GM21360 (cell line): ENCODE measurements around the gene APOC1.
"Not testable (repeated sequence)": the region's sequence is repeated elsewhere in the genome, so short reads cannot be mapped to it uniquely, and the experiment has no call there.

Source experiments
- ATAC-seq: cut with Tn5 transposase; IDR thresholded peaks from one replicate; pipeline ENCODE4 v1.9.1; 2021; ENCODE audit warnings: mild to moderate bottlenecking, moderate library complexity; ENCODE audit not compliant: unreplicated experiment

Gene APOC1

DNA sequence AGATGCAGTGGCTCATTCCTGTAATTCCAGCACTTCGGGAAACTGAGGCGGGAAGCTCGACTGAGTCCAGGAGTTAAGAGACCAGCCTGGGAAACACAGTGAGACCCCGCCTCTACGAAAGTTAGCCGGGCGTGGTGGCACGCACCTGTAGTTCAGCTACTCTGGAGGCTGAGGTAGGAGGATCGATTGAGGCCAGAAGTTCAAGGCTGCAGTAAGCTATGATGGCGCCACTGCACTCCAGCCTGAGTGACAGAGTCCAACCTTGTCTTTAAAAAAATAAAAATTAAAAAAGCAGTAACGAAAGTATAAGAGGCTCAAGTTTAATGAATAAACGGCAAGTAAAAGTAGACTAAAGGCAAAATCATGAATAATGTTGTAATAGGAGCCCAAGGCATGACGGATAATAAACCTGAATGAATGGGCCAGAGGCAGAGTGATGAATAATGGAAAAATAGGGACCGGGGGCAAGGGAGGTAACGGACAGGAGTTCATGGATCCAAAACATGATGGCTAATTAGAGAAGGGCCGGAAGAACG is 24.5 kb upstream of the APOC1 start:
- no peak for ATAC-seq

- ATAC-seq = peak; percentile 73
These were observed 23.9 kb upstream of the APOC1 start for GRCh38 chr19:44890366-44891015.

DNA sequence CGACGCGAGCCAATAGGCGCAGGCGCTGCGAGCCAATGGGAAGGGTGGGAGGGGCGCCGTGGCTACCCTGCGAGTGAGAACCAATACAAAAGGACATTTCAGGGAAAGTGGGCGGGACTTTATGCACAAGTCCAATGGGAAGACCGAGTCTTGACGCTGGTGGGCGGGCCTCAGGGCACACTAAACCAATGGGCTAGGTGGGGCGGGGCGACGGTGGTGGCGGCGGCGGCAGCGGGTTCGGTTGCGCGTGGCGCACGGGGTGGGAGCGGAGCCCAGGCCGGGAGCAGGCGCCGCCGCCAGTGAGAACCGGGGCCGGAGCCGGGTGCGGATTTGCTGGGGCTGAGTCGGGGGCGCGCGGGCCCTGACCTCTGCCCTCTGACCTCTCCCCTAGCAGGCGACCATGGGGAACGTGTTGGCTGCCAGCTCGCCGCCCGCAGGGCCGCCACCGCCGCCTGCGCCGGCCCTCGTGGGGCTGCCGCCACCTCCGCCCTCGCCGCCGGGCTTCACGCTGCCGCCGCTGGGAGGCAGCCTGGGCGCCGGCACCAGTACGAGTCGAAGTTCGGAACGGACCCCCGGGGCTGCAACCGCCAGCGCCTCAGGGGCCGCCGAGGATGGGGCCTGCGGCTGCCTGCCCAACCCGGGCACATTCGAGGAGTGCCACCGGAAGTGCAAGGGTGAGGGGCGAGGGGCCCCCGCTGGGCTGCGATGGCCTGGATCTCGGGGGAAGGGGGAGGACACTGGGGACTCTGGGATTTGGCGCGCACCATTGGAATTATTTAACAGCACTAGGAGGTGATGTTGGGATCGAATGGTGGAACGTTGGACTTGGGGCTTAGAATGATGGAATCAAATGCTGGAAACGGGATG is 23.2 kb upstream of the APOC1 start, which contains the start of gene TOMM40:
Gene TOMM40, plus strand, starts transcription at position 239 of the 867 bp plus-strand sequence. Its CDS starts 162 bp downstream, at position 401.
- ATAC-seq = no peak

DNA sequence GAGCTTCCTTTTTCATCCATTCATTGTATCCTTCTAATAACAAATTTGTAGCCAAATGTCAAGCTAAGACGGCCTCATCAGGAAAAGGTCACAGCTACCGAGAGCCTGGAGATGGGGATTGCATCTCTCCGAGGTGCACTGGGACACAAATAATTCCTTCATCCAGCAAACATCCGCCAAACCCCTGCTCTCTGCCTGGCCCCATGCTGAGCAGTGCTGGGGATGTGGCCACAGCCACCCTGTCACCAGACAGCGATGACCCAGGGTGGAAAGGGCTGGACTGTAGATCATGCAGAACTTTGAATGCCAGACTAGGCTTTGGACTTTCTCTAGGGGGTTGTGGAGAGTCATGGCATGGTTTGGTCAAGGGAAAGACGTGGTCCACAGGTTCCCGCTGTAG is 21.5 kb upstream of the APOC1 start:
- ATAC-seq = no peak

DNA sequence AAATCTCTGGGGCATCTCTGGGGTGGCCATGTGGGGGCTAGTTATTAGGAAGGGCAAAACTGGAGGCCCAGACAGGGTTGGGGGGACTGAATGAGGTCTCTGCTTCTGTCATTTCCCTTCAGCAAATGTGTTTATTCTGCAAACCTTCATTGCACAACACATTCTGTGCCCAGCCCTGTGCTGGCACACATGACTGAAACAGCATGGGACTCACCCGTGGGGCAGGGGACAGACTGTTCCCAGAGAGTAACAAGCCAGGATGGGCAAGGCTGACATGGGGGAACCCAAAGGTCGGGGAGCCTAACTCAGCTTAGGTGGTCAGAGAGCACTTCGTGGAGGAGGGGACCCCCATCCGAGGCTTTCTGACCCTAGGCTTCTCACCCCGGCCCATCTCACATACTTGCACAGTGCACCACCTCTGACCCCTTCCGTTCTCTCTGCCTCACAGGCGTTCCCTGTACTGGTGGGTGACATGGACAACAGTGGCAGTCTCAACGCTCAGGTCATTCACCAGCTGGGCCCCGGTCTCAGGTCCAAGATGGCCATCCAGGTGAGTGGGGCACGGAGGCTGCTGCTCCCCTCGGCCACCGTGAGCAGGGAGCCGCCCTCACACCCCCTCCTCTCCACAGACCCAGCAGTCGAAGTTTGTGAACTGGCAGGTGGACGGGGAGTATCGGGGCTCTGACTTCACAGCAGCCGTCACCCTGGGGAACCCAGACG is 20.9 kb upstream of the APOC1 start:
- no peak for ATAC-seq

- ATAC-seq = no peak
These were observed 20.4 kb upstream of the APOC1 start for GRCh38 chr19:44894052-44894400.

DNA sequence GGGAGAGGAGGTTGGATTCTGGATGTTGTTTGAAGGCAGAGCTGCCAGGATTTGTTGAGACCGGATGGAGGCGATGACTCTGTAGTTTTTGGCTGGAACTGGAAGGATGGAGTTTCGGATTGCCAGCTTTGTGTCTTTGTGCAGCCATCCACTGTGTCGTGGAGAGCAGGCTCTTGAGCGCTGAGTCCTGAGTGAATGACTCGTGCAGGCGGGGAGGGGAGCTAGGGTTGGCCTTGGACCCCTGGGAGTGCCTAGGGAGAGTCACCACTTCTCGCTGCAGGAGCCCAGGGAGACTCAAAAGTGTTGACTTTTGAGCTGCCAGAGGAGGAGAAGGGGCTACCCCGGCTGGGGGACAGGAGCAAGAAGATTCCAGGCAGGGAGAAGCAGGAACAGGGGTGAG is 19.5 kb upstream of the APOC1 start:
- no peak for ATAC-seq

GRCh38 chr19:44897835-44898234 is 16.6 kb upstream of the APOC1 start:
- ATAC-seq = no peak

DNA sequence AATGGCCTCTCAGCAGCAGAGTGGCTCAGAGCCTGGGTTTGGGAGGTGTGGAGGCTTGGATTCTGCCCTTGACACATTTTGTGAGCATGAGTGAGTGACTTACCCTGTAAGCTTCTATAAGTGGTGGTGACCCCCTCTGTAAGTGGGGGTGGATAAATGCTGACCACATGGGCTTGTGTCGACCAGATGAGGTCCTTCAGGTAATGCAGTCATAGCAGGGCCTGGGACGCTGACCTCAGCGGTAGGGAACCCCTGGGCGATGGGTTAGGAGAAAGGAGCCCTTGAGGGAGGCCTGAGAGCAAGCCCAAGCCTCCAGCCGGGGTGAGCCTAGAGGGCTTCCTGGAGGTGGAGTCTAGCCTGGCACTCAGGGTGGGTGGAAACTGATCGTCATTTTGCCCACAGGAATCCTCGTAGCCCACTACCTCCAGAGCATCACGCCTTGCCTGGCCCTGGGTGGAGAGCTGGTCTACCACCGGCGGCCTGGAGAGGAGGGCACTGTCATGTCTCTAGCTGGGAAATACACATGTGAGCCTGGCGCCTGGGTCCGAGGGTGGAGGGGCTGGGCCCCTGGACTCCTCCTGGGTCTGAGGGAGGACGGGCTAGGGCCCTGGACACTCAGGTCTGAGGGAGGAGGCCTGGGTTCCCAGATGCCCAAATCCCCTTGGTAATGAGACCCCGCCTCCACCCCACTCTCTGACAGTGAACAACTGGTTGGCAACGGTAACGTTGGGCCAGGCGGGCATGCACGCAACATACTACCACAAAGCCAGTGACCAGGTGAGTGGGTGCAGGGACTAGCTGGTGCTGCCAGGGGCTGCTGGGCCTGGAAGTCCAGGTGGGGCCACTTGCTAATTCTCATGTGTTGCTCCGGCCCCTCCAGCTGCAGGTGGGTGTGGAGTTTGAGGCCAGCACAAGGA is 13.8 kb upstream of the APOC1 start:
- no peak for ATAC-seq

DNA sequence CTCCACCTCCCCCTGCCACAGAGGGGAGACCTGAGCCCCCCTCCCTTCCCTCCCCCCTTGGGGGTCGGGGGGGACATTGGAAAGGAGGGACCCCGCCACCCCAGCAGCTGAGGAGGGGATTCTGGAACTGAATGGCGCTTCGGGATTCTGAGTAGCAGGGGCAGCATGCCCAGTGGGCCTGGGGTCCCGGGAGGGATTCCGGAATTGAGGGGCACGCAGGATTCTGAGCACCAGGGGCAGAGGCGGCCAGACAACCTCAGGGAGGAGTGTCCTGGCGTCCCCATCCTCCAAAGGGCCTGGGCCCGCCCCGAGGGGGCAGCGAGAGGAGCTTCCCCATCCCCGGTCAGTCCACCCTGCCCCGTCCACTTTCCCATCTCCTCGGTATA is 11.2 kb upstream of the APOC1 start:
- no peak for ATAC-seq

- no peak for ATAC-seq
These were observed 10.6 kb upstream of the APOC1 start for GRCh38 chr19:44903602-44904425.

DNA sequence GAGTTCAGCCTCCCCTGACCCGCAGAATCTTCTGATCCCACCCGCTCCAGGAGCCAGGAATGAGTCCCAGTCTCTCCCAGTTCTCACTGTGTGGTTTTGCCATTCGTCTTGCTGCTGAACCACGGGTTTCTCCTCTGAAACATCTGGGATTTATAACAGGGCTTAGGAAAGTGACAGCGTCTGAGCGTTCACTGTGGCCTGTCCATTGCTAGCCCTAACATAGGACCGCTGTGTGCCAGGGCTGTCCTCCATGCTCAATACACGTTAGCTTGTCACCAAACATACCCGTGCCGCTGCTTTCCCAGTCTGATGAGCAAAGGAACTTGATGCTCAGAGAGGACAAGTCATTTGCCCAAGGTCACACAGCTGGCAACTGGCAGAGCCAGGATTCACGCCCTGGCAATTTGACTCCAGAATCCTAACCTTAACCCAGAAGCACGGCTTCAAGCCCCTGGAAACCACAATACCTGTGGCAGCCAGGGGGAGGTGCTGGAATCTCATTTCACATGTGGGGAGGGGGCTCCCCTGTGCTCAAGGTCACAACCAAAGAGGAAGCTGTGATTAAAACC is 9.9 kb upstream of the APOC1 start:
- no peak for ATAC-seq

- ATAC-seq = no peak
These were observed 8.8 kb upstream of the APOC1 start, which contains the start of gene APOE for GRCh38 chr19:44905437-44906160. Gene APOE (plus strand): TSS chr19:44905796. CDS start chr19:44906625, 829 bp downstream.

DNA sequence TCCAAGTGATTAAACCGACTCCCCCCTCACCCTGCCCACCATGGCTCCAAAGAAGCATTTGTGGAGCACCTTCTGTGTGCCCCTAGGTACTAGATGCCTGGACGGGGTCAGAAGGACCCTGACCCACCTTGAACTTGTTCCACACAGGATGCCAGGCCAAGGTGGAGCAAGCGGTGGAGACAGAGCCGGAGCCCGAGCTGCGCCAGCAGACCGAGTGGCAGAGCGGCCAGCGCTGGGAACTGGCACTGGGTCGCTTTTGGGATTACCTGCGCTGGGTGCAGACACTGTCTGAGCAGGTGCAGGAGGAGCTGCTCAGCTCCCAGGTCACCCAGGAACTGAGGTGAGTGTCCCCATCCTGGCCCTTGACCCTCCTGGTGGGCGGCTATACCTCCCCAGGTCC is 6.8 kb upstream of the APOC1 start:
- no peak for ATAC-seq

- no peak for ATAC-seq
These were observed 6.2 kb upstream of the APOC1 start for GRCh38 chr19:44908074-44908835.

DNA sequence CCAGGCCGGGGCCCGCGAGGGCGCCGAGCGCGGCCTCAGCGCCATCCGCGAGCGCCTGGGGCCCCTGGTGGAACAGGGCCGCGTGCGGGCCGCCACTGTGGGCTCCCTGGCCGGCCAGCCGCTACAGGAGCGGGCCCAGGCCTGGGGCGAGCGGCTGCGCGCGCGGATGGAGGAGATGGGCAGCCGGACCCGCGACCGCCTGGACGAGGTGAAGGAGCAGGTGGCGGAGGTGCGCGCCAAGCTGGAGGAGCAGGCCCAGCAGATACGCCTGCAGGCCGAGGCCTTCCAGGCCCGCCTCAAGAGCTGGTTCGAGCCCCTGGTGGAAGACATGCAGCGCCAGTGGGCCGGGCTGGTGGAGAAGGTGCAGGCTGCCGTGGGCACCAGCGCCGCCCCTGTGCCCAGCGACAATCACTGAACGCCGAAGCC is 5.6 kb upstream of the APOC1 start:
- no peak for ATAC-seq

DNA sequence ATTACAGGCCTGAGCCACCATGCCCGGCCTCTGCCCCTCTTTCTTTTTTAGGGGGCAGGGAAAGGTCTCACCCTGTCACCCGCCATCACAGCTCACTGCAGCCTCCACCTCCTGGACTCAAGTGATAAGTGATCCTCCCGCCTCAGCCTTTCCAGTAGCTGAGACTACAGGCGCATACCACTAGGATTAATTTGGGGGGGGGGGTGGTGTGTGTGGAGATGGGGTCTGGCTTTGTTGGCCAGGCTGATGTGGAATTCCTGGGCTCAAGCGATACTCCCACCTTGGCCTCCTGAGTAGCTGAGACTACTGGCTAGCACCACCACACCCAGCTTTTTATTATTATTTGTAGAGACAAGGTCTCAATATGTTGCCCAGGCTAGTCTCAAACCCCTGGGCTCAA is 4.6 kb upstream of the APOC1 start:
- no peak for ATAC-seq

GRCh38 chr19:44911896-44912295 is 2.5 kb upstream of the APOC1 start:
- ATAC-seq = not testable (repeated sequence)
